T-helper 17 cell (primary cell): ENCODE data around the gene TANGO2. TPM values are rescaled to one million over a fixed set of nuclear protein-coding genes. Genes with fewer than 3 reads are reported as not detected.
"Not testable (repeated sequence)": the region's sequence is repeated elsewhere in the genome, so short reads cannot be mapped to it uniquely, and the experiment has no call there.

Experiments
- ATAC-seq: fragments of 150-1000 bp; cut with Tn5 transposase; 2 replicates; pipeline ENCODE4 v1.10.0; 2021; ENCODE audit warnings: mild to moderate bottlenecking, moderate library complexity
- DNase-seq, 3 donors: peaks; one replicate each; pipeline versions ENCODE4 v3.0.0 to v3.0.0-alpha.2; 2020 to 2021
- H3K9me3 ChIP-seq: one replicate; pipeline ENCODE4 v1.7.0; 2013; ENCODE audit warnings: low read length, mild to moderate bottlenecking; ENCODE audit not compliant: control insufficient read depth, poor library complexity, severe bottlenecking
- H3K27ac Mint-ChIP-seq: one replicate; pipeline ENCODE4 v1.8.0; 2022; ENCODE audit warnings: mild to moderate bottlenecking, moderate library complexity, mixed read lengths
- H3K27me3 Mint-ChIP-seq: one replicate; pipeline ENCODE4 v1.8.0; 2022; ENCODE audit warnings: mixed read lengths
- H3K36me3 Mint-ChIP-seq: one replicate; pipeline ENCODE4 v1.8.0; 2022; ENCODE audit warnings: low read depth, mixed read lengths
- H3K4me1 Mint-ChIP-seq: one replicate; pipeline ENCODE4 v1.8.0; 2022; ENCODE audit warnings: mild to moderate bottlenecking, mixed read lengths
- H3K4me3 Mint-ChIP-seq: one replicate; pipeline ENCODE4 v1.8.0; 2022; ENCODE audit warnings: mild to moderate bottlenecking, moderate library complexity, mixed read lengths
- total RNA-seq, 4 donors: library from RNA in 2 of 4; stranded (reverse) in 2 of 4; gene quantifications; one replicate each; pipeline ENCODE4 v1.2.3 and lab custom pipeline; 2022 to 2026

TANGO2 gene
- total RNA-seq, 2 donors from 2014 or later, result 31.7 to 44.3 TPM

DNA sequence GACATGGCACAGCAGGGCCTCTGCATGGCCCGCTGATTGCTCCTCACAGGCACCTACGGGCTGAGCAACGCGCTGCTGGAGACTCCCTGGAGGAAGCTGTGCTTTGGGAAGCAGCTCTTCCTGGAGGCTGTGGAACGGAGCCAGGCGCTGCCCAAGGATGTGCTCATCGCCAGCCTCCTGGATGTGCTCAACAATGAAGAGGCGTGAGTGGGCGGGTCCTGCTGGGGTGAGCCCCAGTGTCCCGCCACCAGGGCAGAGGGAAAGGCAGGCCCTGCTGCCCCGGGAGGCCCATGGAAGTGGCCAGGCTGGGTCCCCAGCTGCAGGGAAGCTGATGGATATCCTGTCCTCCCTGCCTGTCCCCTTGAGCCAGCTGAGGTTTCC lies 40.6 kb downstream of the TANGO2 start:
- ATAC-seq (no peak), DNase-seq (no peak)
- Mint-ChIP-seq H3K36me3 (no peaks in the 10 kb centered on the region), H3K4me3 (no peak overlapping the region), H3K4me1 (peaks cover 11% of the 10 kb centered on the region), H3K27me3 (no peaks in the 10 kb centered on the region), H3K27ac (no peak overlapping the region)
- H3K9me3 ChIP-seq, result no peaks in the 10 kb centered on the region

DNA sequence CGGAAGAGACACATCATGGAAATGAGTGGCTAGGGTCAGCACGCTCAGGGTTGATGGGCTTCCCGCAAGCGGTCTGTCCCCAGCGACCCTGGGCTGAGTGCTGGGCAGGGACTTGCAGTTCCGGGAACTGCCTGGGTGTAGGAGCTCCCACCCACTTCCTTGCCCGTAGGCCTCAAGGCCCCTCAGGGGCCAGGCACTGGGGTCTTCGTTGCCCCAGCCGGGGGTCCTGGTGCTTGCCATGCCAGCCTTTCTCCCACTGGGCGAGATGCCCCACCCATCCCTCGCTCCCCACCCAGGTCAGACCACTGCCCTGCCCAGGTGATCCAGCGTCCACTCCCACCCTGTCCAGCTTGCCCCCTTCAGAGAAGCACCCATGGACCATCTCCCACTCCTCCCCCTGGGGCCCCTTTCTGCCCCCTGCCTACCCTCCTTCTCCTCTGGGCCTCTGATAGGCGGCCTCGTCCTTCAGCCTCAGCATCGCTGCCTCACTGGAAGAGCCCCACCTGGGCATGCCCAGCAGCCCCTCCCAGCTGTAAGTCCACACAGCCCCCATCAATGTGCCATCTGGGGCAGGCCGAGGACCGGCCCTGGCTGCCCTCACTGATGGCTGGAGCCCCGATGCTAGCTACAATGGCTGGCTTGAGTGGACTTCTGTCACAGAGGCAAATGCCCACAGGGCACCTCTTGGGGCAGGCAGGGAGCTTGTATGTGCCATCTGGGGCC lies 41.3 kb downstream of the TANGO2 start:
- no peaks in the 10 kb centered on the region for H3K9me3 ChIP-seq
- DNase-seq (no peak), ATAC-seq (no peak)
- no peak overlapping the region for H3K4me3 Mint-ChIP-seq
- H3K27me3 Mint-ChIP-seq, result no peaks in the 10 kb centered on the region
- H3K4me1 Mint-ChIP-seq, result peaks cover 11% of the 10 kb centered on the region
- H3K27ac Mint-ChIP-seq, result peak overlapping the region; percentile 62
- H3K36me3 Mint-ChIP-seq, result no peaks in the 10 kb centered on the region

DNA sequence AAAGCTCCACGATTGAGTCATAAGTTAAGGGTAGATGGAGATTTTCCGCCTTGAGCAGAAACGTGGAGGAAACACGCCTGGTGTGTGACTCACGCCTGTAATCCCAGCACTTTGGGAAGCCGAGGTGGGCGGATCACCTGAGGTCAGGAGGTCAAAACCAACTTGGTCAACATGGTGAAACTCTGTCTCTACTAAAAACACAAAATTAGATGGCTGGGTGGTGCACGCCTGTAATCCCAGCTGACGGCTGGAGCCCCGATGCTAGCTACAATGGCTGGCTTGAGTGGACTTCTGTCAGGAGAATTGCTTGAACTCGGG lies 41.8 kb downstream of the TANGO2 start:
- DNase-seq, result no peak
- Mint-ChIP-seq H3K4me3 (no peak overlapping the region), H3K27me3 (no peaks in the 10 kb centered on the region), H3K36me3 (no peaks in the 10 kb centered on the region), H3K4me1 (peaks cover 11% of the 10 kb centered on the region), H3K27ac (peak overlapping the region; percentile 62)
- H3K9me3 ChIP-seq, result no peaks in the 10 kb centered on the region
- ATAC-seq, result no peak

DNA sequence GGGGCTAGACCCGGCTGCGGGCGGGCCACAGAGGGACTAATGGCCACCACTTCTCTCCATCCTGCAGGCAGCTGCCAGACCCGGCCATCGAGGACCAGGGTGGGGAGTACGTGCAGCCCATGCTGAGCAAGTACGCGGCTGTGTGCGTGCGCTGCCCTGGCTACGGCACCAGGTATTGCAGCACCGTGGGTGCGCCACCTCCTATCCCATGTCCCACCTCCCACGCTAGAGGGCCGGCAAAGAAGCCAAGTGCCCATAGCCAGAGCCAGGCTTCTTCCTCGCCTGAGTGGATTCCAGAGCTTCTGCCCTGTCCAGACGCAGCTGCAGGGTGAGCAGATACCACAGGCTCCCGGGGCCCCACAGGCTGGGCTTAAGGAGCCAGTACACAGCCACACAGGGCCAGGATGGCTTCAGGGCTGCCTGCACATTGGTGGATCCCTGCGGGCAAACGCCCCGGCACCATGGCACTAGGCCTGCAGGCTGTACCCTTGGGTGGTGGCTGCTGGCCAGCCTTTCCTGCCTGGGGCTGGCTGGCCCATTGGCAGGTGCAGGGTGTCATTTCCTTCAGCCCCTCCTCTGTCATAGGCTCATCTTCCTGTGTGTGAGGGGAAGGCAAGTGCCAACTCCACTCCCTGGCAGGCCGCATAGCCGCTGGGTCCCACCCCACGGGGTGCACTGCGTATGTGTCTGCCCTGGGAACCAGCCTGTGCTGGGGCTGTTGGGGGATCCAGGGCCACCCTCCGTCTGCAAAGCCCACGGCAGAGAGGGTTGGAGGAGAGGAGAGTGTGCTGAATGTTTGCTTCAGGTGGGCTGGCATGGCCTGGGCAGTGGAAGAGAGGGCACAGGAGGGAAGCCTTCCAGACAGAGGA lies 42.6 kb downstream of the TANGO2 start:
- DNase-seq (no peak), ATAC-seq (no peak)
- H3K36me3 Mint-ChIP-seq, result no peaks in the 10 kb centered on the region
- H3K9me3 ChIP-seq, result no peaks in the 10 kb centered on the region
- no peaks in the 10 kb centered on the region for H3K27me3 Mint-ChIP-seq
- H3K4me3 Mint-ChIP-seq, result no peak overlapping the region
- H3K4me1 Mint-ChIP-seq, result peaks cover 9% of the 10 kb centered on the region
- peak overlapping the region; percentile 47 for H3K27ac Mint-ChIP-seq

DNA sequence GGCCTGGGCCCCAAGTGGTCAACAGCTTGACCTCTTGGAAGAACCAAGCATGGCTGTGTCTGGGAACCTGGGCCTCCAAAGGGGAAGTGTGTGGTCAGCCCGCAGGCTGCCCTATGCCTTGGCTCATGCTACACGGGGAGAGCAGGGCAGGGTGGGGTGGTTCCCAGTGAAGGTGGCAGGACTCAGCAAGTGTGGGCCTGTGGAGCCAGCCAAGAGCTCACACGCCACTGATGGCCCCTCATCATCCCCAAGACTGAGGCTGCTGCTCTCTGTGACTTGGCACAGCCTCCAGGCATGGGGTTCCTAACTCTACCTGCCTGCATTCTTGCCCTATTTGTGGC lies 43.2 kb downstream of the TANGO2 start:
- Mint-ChIP-seq H3K27ac (peak overlapping the region; percentile 47), H3K4me3 (no peak overlapping the region), H3K4me1 (peaks cover 6% of the 10 kb centered on the region), H3K36me3 (no peaks in the 10 kb centered on the region), H3K27me3 (no peaks in the 10 kb centered on the region)
- ATAC-seq (no peak), DNase-seq (no peak)
- H3K9me3 ChIP-seq, result no peaks in the 10 kb centered on the region

DNA sequence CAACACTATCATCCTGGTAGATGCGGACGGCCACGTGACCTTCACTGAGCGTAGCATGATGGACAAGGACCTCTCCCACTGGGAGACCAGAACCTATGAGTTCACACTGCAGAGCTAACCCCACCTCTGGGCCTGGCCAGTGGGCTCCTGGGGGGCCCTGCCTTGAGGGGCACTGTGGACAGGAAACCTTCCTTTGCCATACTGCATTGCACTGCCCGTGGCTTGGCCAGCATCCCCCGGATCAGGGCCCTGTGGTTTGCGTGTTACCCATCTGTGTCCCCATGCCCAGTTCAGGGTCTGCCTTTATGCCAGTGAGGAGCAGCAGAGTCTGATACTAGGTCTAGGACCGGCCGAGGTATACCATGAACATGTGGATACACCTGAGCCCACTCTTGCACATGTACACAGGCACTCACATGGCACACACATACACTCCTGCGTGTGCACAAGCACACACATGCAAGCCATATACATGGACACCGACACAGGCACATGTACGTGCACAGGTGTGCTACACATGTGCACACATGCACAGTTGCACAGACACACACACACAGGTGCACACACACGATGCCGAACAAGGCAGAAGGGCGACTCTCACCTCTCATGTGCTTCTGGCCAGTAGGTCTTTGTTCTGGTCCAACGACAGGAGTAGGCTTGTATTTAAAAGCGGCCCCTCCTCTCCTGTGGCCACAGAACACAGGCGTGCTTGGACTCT lies 43.8 kb downstream of the TANGO2 start:
- DNase-seq (no peak), ATAC-seq (no peak)
- H3K9me3 ChIP-seq, result no peaks in the 10 kb centered on the region
- no peaks in the 10 kb centered on the region for H3K27me3 Mint-ChIP-seq
- peaks cover 5% of the 10 kb centered on the region for H3K4me1 Mint-ChIP-seq
- H3K27ac Mint-ChIP-seq, result no peak overlapping the region
- H3K36me3 Mint-ChIP-seq, result no peaks in the 10 kb centered on the region
- no peak overlapping the region for H3K4me3 Mint-ChIP-seq

DNA sequence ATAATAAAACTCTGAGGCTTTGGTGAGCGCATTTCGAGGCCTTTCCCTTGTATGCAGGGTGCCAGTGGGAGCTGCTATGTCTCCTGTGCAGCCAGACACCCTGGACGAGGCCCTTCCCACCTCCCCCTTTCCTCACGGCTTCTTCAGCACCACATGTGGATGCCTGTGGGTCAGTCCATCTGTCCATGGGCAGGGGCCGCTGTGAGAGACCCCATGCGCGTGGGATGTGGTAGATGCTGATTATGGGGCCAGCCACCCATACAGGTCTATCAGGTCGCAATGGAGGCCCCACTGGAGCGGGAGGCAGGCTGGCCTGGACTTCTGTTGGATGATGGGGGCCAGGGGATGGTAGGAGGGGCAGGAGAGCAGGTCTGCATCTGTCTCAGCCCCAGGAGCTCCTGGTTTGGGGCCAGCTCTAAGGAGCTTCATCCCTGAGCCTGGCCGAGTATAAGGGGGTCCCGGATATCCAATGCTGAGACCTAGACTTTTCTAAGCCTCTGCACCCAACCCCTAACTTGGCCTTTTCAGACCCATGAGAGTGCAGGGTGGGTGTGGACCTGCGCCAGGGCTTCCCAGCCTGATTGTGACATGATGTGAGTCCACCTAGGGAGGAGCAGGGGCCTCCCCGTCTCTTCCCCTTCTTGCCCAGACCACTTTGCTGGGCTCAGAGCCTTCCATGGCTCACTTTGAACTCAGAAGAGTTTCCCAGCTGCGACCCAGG lies 45.1 kb downstream of the TANGO2 start:
- ATAC-seq, result no peak
- no peaks in the 10 kb centered on the region for H3K36me3 Mint-ChIP-seq
- no peaks in the 10 kb centered on the region for H3K27me3 Mint-ChIP-seq
- no peak overlapping the region for H3K4me3 Mint-ChIP-seq
- no peaks in the 10 kb centered on the region for H3K9me3 ChIP-seq
- peaks cover 3% of the 10 kb centered on the region for H3K4me1 Mint-ChIP-seq
- no peak overlapping the region for H3K27ac Mint-ChIP-seq
- DNase-seq, result no peak

DNA sequence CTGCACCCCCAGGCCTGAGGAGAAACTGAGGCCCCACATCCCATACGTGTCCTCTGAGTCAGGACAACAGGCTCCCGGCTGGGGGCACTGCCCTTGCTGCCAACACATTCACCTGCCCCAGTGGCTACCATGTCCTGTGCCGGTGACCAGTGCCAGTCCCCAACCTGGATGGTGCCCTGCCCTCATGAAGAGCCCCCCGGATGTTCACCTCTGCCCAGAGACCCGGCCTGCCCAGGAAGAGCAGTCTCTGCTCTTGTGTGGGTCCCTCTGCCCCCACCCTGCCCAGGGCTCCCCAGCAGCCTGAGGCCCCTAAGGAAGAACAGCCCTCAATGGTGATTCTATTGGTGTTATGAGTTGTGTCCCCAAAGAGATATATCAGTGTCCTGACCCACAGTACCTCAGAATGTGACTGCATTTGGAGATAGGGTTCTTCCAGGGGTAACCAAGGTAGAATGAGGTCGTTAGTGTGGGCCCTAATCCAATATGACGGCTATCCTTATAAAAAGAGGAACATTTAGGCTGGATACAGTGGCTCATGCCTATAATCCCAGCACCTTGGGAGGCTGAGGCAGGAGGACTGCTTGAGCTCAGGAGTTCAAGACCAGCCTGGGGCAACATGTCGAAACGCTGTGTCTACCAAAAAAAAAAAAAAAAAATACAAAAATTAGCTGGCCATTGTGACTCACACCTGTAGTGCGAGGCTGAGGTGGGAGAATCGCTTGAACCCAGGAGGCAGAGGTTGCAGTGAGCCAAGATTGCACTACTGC lies 45.9 kb downstream of the TANGO2 start:
- H3K9me3 ChIP-seq, result no peaks in the 10 kb centered on the region
- H3K4me1 Mint-ChIP-seq, result no peaks in the 10 kb centered on the region
- H3K4me3 Mint-ChIP-seq, result no peak overlapping the region
- ATAC-seq (no peak), DNase-seq (no peak)
- no peaks in the 10 kb centered on the region for H3K27me3 Mint-ChIP-seq
- no peaks in the 10 kb centered on the region for H3K36me3 Mint-ChIP-seq
- no peak overlapping the region for H3K27ac Mint-ChIP-seq

DNA sequence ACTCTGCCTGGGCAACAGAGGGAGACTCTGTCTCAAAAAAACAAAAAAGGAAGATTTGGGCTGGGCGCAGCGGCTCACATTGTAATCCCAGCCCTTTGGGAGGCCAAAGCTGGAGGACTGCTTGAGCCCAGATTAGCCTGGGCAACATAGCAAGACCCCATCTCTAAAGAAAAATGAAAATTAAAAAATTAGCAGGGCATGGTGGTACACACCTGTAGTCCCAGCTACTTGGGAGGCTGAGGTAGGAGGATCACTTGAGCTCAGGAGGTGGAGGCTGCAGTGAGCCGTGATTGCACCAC lies 46.4 kb downstream of the TANGO2 start:
- H3K36me3 Mint-ChIP-seq, H3K4me3 Mint-ChIP-seq, DNase-seq, ATAC-seq, H3K4me1 Mint-ChIP-seq, H3K27me3 Mint-ChIP-seq, H3K27ac Mint-ChIP-seq, H3K9me3 ChIP-seq: not testable (repeated sequence)

DNA sequence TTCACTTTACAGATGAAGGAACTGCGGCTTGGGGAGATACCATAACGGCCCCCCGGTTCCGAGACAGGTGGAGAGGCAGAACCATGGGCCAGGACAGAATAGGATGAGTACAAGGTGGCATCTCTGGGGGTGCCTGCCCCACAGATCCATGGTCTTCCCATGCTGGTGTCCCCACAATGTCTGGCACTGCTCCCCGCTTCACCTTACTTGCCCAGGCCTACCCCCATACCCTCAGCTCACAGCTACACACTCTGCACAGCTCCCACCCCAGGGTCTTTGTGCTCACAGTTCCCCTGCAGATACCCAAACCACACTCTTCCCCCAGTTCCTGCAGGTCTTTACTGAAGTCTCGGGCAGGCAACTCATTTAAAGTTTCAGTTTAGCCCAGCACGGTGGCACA lies 47.7 kb downstream of the TANGO2 start:
- DNase-seq (no peak), ATAC-seq (no peak)
- Mint-ChIP-seq H3K27me3 (no peaks in the 10 kb centered on the region), H3K27ac (peak overlapping the region; percentile 27), H3K4me3 (no peak overlapping the region), H3K36me3 (no peaks in the 10 kb centered on the region), H3K4me1 (no peaks in the 10 kb centered on the region)
- no peaks in the 10 kb centered on the region for H3K9me3 ChIP-seq

DNA sequence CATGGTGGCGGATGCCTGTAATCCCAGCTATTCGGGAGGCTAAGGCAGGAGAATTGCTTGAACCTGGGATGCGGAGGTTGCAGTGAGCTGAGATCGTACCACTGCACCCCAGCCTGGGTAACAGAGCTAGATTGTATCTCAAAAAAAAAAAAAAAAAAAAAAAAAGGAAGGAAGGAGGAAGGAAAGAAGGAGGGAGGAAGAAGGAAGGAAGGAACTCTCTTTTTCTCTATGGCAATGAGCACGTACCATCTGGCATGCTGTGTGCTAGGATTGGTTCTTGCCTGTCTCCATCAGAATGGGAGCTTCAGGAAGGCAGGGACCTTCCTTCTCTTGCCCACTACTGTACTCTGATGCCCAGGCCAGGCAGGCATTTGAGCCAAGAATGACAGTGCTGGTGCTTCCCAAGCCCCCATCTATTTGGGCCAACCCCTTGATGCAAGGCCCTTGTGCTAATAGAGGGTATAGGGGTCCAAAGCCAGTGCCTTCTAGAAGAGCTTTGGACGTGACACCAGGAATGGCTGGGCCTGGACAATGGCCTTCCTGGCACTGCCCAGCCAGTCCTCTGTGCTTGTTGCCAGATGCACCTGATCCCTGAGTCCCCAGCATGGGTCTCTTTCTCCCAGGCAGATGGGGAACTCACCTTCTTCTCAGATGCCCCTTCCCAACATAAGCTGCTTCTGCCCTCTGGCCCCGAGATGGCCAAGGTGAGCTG lies 48.6 kb downstream of the TANGO2 start:
- no peaks in the 10 kb centered on the region for H3K9me3 ChIP-seq
- Mint-ChIP-seq H3K4me3 (no peak overlapping the region), H3K36me3 (no peaks in the 10 kb centered on the region), H3K27me3 (no peaks in the 10 kb centered on the region), H3K4me1 (no peaks in the 10 kb centered on the region), H3K27ac (peak overlapping the region; percentile 27)
- ATAC-seq (no peak), DNase-seq (no peak)

DNA sequence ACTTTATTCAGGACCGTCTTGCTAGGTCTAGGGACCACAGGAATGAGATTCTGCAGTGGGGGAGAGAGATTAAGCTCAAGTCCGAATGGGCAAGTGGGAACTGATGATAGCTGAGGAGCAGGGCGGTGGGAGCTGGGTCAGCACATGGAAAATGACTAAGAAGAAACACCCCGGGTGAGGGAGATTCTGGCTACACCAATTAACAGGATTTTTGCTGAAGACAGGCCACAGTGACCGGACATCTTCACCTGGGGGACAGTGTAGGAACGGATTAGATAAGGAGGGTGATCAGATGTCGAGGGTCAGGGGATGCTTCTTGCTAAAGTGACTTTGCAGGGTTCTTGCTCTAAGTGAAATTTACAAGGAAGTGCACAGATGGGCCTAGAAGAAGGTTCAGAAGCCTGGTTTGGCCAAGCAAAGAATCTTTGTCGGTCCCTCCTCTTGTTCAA lies 50.6 kb downstream of the TANGO2 start:
- no peak overlapping the region for H3K4me3 Mint-ChIP-seq
- H3K27ac Mint-ChIP-seq, result no peak overlapping the region
- DNase-seq, result no peak
- H3K36me3 Mint-ChIP-seq, result no peaks in the 10 kb centered on the region
- H3K27me3 Mint-ChIP-seq, result no peaks in the 10 kb centered on the region
- H3K9me3 ChIP-seq, result no peaks in the 10 kb centered on the region
- H3K4me1 Mint-ChIP-seq, result no peaks in the 10 kb centered on the region
- no peak for ATAC-seq
